HG02852 (cell line): ENCODE data around the gene THADA.
"Not testable (repeated sequence)": the region's sequence is repeated elsewhere in the genome, so short reads cannot be mapped to it uniquely, and the experiment has no call there.

Experiments
- ATAC-seq: cut with Tn5 transposase; IDR thresholded peaks from one replicate; pipeline ENCODE4 v1.9.1; 2021; ENCODE audit warnings: mild to moderate bottlenecking, moderate library complexity; ENCODE audit not compliant: unreplicated experiment

Gene THADA

GRCh38 chr2:43417300-43417699 lies 178.5 kb downstream of the THADA start:
- ATAC-seq = no peak

GRCh38 chr2:43415592-43415991 lies 180.2 kb downstream of the THADA start:
- no peak for ATAC-seq

GRCh38 chr2:43414586-43415135 lies 181.2 kb downstream of the THADA start:
- no peak for ATAC-seq

- no peak for ATAC-seq
Observed at GRCh38 chr2:43414033-43414432, 181.8 kb downstream of the THADA start.

- ATAC-seq = no peak
Observed at GRCh38 chr2:43412114-43412753, 183.6 kb downstream of the THADA start.

- ATAC-seq = no peak
Observed at GRCh38 chr2:43410055-43410604, 185.7 kb downstream of the THADA start.

- peak; percentile 77 for ATAC-seq
Observed at GRCh38 chr2:43408407-43409160, 187.3 kb downstream of the THADA start.

GRCh38 chr2:43407935-43408334 lies 187.9 kb downstream of the THADA start:
- ATAC-seq = peak; percentile 65

GRCh38 chr2:43406651-43407279 lies 189.1 kb downstream of the THADA start:
- no peak for ATAC-seq

- no peak for ATAC-seq
Observed at GRCh38 chr2:43405829-43406228, 190.0 kb downstream of the THADA start.

GRCh38 chr2:43402452-43402937 lies 193.3 kb downstream of the THADA start:
- peak; percentile 84 for ATAC-seq

GRCh38 chr2:43402002-43402401 lies 193.8 kb downstream of the THADA start:
- ATAC-seq = peak; percentile 83

GRCh38 chr2:43400508-43400907 lies 195.3 kb downstream of the THADA start:
- no peak for ATAC-seq

- ATAC-seq = no peak
Observed at GRCh38 chr2:43399515-43400264, 196.1 kb downstream of the THADA start.

GRCh38 chr2:43399098-43399497 lies 196.7 kb downstream of the THADA start:
- no peak for ATAC-seq

GRCh38 chr2:43397821-43398220 lies 198.0 kb downstream of the THADA start:
- no peak for ATAC-seq

- no peak for ATAC-seq
Observed at GRCh38 chr2:43397411-43397810, 198.4 kb downstream of the THADA start.

- ATAC-seq = not testable (repeated sequence)
Observed at GRCh38 chr2:43396344-43396743, 199.5 kb downstream of the THADA start.

GRCh38 chr2:43393918-43394317 lies 201.9 kb downstream of the THADA start:
- no peak for ATAC-seq

GRCh38 chr2:43391878-43392215 lies 204.0 kb downstream of the THADA start:
- ATAC-seq = no peak
